ES-I3 (cell line): ENCODE data around the gene MTOR.
"Not testable (repeated sequence)": the region's sequence is repeated elsewhere in the genome, so short reads cannot be mapped to it uniquely, and the experiment has no call there.

Experiments used
- H3K36me3 ChIP-seq: 2 replicates; pipeline ENCODE4 v1.6.1; 2013; ENCODE audit warnings: mild to moderate bottlenecking, low read length, control low read depth, moderate library complexity; ENCODE audit not compliant: insufficient read depth
- H3K4me1 ChIP-seq: 2 replicates; pipeline ENCODE4 v1.6.1; 2013; ENCODE audit warnings: mild to moderate bottlenecking, control low read depth, low read length; ENCODE audit not compliant: insufficient read depth
- H3K9ac ChIP-seq: 2 replicates; pipeline ENCODE4 v1.6.1; 2013; ENCODE audit warnings: low read depth, mild to moderate bottlenecking, low read length, moderate library complexity
- H3K9me3 ChIP-seq: 2 replicates; pipeline ENCODE4 v1.6.1; 2013; ENCODE audit warnings: mild to moderate bottlenecking, low read length, moderate library complexity; ENCODE audit not compliant: control insufficient read depth, insufficient read depth

MTOR gene

DNA sequence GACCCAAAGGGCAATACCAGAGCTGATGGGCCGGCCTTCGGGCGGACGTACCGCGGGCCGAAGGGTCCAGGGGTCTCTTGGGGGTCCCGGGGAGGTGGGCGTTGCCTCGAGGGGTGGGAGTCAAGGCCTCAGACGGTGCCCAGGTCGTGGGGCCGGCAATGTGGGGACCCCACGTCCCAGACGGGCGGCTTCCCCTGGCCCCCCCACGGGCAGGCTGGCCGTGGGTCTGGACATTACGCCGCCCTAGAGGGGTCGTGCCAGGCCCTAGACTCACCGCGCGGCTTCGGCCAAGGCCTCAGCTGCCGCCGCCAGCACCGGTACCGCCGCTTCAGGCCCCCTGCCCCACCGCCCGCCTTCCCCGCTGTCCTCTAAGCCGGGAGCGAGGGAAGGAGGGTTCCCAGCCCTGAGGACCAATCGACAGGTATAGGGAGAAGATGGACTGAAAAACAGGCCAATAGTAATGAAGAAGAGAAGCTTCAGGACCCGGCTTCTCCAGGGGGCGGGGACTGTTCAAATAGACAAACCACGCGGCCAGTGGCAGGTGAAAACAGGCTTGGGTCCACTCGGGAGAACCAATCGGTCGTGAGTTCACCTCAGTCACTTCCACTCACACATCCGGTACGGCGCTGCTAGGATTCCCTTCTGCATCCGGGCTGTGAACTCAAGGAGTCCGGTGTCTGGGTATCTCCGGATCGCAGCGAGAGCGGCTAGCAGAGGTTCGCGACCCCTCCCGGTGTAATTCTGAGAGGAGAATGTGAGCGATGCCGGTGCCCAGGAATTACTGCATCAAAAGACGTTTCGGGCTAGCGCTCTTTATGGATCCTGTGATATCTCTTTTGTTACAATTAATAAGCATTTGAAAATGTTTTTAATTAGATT, at the start of gene MTOR:
TSS of gene MTOR (minus strand) at position 381 of the 879 bp plus-strand sequence. CDS start 3,142 bp downstream, outside the sequence.
- Histone ChIP-seq H3K36me3 (no peaks in the 10 kb centered on the region; the same call in none of the 2 replicates), H3K9ac (peak within 1 kb of the TSS; percentile 80), H3K4me1 (no peaks in the 10 kb centered on the region), H3K9me3 (no peaks in the 10 kb centered on the region)

DNA sequence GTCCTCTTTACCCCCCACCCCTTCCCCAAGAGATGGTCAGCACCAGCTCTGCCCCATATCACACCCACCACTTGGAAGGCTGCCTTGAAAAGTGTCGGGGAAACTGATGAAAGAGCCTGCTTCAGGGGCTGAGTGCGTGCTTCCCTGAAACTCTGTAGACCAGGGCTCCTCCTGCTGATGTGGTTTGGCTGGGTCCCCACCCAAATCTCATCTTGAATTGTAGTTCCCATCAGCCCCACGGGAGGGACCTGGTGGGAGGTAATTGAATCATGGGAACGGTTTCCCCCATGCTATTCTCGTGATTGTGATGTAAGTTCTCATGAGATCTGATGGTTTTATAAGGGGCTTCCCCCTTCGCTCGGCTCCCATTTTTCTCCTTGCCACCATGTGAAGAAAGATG, 47.0 kb upstream of the MTOR start:
- H3K9ac ChIP-seq: no peak overlapping the region
- H3K36me3 ChIP-seq: no peaks in the 10 kb centered on the region
- H3K9me3 ChIP-seq: no peaks in the 10 kb centered on the region
- peaks cover 9% of the 10 kb centered on the region for H3K4me1 ChIP-seq

DNA sequence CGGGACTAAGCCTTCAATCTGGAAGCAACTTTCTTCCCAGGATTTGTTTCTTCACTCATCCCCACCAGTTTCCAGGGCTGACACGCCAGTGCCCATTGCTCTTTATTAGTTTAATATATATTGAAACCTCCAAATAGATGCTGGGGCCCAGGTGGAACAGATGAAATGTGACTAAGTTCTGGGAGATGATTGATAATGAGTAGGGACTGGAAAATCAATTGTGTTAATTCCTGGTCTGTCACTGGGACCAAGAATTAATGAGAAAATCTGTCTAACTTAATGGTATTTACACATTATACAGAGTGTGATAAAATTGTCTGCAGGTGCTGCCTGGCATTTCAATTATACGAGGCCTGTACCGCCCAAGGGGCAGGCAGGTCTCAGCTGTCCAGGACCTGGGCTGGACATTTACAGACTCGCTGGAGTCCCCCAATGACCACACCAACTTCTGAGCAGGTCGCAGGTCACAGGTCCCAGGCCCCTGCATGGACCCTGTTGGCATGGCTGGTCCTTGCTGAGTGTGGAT, 46.4 kb upstream of the MTOR start:
- H3K36me3 ChIP-seq: no peaks in the 10 kb centered on the region
- H3K9me3 ChIP-seq: no peaks in the 10 kb centered on the region
- peaks cover 9% of the 10 kb centered on the region for H3K4me1 ChIP-seq
- H3K9ac ChIP-seq: no peak overlapping the region

DNA sequence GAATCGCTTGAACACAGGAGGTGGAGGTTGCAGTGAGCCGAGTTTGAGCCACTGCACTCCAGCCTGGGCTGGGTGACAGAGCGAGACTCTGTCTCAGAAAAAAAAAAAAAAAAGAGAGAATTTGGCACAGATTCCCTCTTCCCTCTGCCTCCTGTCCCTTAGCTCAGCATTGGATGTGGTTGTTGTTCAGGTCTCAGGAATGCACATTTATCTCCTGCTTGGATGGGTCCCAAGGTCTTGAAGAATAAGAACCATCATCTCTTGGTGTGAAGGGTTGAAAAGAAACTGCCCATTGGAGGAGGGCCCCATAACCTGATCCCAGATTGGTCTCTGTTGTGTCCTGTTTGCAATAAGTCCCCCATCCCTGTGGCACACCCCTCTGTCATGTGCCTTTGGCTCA, 45.5 kb upstream of the MTOR start:
- Histone ChIP-seq H3K4me1 (peaks cover 9% of the 10 kb centered on the region), H3K9ac (no peak overlapping the region), H3K9me3 (no peaks in the 10 kb centered on the region), H3K36me3 (no peaks in the 10 kb centered on the region)

DNA sequence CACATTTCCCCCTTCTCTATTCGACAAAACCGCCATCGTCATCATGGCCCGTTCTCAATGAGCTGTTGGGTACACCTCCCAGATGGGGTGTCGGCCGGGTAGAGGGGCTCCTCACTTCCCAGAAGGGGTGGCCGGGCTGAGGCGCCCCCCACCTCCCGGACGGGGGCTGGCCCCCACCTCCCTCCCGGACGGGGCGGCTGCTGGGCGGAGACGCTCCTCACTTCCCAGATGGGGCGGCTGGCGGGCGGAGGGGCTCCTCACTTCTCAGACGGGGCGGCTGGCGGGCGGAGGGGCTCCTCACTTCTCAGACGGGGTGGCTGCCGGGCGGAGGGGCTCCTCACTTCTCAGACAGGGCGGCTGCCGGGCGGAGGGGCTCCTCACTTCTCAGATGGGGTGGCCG, 43.2 kb upstream of the MTOR start:
- not testable (repeated sequence) for H3K4me1 ChIP-seq, H3K9me3 ChIP-seq, H3K9ac ChIP-seq, H3K36me3 ChIP-seq

DNA sequence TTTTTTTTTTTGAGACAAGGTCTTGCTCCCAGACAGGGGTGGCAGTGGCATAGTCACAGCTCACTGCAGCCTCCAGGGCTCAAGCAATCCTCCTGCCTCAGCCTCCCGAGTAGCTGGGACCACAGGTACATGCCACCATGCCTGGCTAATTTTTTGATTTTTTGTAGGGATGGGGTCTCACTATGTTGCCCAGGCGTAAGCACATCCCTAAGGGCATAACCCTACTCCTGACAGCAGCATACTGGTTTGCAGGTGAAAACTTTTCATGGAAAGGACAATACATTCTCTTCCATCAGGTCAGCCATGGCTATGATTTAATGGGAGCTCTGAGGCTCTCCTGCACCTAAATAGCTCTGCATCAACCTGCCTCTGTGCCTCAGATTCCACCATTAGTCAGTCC, 40.0 kb upstream of the MTOR start:
- Histone ChIP-seq H3K36me3 (no peaks in the 10 kb centered on the region), H3K9me3 (no peaks in the 10 kb centered on the region), H3K4me1 (peaks cover 9% of the 10 kb centered on the region), H3K9ac (no peak overlapping the region)

DNA sequence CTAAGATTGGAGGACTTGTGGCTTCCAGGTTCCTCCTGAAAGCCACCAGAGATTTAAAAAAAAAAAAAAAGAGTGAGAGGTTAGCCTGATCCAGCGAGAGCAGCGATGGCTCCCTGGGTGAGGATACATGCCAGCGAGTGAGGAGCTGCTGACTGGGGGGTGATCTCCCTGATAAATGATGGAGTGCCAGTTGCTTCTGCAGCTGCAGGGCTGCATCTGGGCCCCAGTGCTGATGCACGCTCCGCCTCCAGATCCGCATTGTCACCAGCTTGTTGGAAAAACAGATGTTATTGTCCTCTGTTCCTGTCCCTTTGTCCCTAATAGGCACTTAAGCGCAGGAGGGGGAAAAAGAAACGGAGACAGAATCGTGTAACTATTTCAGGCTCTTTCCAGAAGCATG, 39.2 kb upstream of the MTOR start:
- Histone ChIP-seq H3K9me3 (no peaks in the 10 kb centered on the region), H3K4me1 (peaks cover 9% of the 10 kb centered on the region), H3K9ac (no peak overlapping the region), H3K36me3 (no peaks in the 10 kb centered on the region)

DNA sequence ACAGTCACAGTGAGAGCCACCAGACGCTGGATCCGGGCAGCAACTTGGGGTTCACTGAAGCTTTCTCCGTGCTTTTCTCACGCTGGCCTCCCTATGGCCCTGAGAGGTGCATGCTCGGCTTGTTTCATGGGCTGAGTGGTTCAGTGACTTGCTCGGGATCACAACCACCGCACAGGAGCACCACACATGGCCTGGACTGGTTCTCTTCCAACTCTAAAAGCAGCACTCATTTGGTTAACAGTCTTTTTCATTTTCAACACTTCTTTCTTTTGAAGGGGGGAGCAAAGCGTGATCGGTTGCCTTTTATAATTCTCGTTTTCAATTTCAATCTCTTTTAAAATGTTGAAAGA, 36.8 kb upstream of the MTOR start:
- no peaks in the 10 kb centered on the region for H3K9me3 ChIP-seq
- no peak overlapping the region for H3K9ac ChIP-seq
- no peaks in the 10 kb centered on the region for H3K36me3 ChIP-seq
- peaks cover 9% of the 10 kb centered on the region for H3K4me1 ChIP-seq

DNA sequence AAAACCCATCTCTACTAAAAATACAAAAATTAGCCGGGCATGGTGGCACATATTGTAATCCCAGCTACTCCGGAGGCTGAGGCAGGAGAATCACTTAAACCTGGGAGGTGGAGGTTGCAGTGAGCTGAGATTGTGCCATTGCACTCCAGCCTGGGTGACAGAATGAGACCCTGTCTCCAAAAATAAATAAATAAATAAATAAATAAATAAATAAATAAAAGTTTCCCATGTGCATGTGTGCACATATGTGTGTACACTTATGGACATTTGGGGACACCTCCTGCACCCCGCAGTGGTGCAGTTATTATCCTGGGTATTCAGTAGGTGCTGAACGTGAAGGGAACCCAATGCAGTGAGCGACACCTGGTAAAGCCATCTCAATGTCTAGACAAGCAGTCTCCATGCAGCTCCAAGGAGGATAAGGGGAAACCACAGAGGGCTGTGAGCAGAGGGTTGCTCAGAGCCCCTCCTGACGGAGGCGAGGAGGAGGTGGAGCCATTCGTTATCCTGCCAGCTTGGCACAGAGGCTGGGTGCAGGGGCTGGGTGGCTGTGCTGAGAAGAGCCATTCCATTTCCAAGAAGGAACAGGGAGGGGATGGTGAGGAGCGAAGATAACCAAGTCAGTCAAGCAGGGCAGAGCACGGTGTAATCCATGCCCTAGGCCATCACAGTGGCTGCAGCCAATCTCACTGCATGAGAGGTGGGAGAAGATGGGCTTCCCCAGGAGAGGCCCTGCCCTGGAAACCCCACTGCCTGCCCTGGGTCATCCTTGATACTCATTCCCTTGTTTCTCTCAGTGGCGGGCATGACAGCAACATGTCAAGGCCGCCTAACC, 36.3 kb upstream of the MTOR start:
- Histone ChIP-seq H3K36me3 (no peaks in the 10 kb centered on the region), H3K9me3 (no peaks in the 10 kb centered on the region), H3K9ac (no peak overlapping the region), H3K4me1 (peaks cover 9% of the 10 kb centered on the region)

DNA sequence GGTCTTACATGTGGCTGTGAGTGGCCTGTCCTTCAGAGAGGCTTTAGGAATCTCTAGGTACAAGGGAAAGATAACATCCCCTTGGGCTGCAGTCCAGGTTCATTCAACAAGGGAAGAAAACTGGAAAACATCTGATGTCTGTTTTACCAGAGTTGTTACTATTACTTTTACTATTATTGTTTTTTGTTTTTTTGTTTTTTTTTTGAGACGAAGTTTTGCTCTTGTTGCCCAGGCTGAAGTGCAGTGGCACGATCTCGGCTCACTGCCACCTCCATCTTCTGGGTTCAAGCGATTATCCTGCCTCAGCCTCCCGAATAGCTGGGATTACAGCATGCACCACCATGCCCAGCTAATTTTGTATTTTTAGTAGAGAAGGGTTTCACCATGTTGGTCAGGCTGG, 35.4 kb upstream of the MTOR start:
- H3K4me1 ChIP-seq, H3K36me3 ChIP-seq, H3K9ac ChIP-seq, H3K9me3 ChIP-seq: not testable (repeated sequence)

DNA sequence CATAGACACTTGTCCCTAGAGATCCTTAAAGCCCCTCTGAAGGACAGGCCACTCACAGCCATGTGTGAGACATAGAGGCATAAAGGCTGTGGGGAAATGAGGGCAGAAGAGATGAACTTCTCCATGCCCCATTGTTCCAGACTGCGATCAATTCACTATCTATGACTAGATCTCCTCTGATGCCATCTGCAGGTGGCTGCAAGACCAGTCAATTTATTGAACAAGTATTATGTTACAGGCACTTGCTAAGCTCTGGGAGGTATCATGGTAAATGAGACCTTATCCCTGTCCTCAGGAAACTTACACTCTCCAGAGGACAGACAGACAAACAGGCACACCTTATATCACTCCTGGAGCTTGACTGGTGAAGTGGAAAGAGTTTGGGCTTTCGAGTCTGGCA, 33.6 kb upstream of the MTOR start:
- Histone ChIP-seq H3K4me1 (peaks cover 9% of the 10 kb centered on the region), H3K9ac (no peak overlapping the region), H3K36me3 (no peaks in the 10 kb centered on the region), H3K9me3 (no peaks in the 10 kb centered on the region)

DNA sequence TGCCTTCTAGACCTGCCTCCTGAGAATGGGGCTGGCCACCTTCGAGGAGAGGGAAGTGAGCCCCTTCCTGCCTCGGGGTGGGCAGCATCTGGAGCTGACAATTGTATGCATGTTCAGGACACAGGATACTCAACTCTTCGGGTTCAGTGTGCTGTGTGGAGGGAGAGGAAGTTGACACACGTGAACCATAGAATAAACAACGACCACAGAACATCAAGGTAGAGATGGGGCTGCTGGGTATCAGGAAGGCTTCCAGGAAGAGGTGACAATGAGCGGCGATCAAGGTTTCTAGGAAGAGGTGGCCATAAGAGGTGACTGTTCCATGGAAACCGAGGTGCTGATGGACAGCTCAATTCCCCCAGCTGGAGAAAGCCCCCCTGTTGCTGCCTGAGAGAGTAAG, 32.6 kb upstream of the MTOR start:
- Histone ChIP-seq H3K9me3 (no peaks in the 10 kb centered on the region), H3K36me3 (no peaks in the 10 kb centered on the region), H3K9ac (no peak overlapping the region), H3K4me1 (peaks cover 9% of the 10 kb centered on the region)

DNA sequence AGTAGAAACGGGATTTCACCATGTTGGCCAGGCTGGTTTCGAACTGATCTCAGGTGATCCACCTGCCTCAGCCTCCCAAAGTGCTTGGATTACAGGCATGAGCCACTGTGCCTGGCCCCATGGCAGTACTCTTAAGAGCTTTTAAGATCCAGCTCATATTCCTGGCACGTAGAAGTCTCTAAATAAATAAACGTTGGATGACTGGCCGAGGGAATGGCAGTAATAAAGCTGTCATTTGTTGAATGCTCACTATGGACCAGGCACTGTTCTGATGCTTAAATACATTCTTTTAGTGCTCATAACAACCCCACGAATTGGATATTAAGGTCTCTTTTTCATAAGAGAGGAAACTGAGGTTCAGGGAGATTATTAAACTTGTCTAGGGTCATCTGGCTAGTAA, 31.5 kb upstream of the MTOR start:
- no peak overlapping the region for H3K9ac ChIP-seq
- no peaks in the 10 kb centered on the region for H3K9me3 ChIP-seq
- no peaks in the 10 kb centered on the region; the same call in 1 of the 2 replicates for H3K36me3 ChIP-seq
- H3K4me1 ChIP-seq: peaks cover 3% of the 10 kb centered on the region; the same call in 1 of the 2 replicates

DNA sequence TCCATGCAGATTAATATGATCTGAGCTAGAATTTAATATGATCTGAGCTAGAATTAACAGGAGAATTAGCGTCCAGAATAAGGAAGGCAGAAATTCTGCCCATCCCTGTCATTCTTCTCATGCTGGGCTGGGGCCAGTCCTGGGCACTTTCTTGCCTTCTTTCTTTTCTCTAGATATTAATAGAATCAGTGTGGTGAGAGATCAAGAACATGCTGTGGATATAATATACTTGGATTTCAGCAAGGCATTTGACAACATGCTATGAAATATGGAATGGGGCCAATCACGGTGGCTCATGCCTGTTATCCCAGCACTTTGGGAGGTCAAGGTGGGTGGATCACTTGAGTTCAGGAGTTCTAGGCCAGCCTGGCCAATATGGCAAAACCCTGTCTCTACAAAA, 28.7 kb upstream of the MTOR start:
- Histone ChIP-seq H3K9ac (no peak overlapping the region), H3K4me1 (peaks cover 16% of the 10 kb centered on the region), H3K36me3 (no peaks in the 10 kb centered on the region; the same call in 1 of the 2 replicates), H3K9me3 (no peaks in the 10 kb centered on the region)
